PFSK-1 (cell line): Measurements from ENCODE around the gene ENDOD1.

Experiments used
- FOXP2 ChIP-seq: optimal IDR thresholded peaks from 2 replicates; pipeline ENCODE3; 2011; ENCODE audit warnings: borderline replicate concordance, control low read depth, inconsistent platforms; ENCODE audit not compliant: insufficient read depth; ENCODE audit errors: extremely low read length, extremely low read depth
- POLR2AphosphoS5 ChIP-seq: IDR thresholded peaks from 2 replicates; pipeline ENCODE4 v1.6.1; 2012; ENCODE audit warnings: low read depth, mild to moderate bottlenecking, control low read depth, low read length, moderate library complexity
- REST ChIP-seq, 2 experiments: IDR thresholded peaks; 2 replicates each; pipeline versions ENCODE4 v1.6.1 to v1.8.0; 2011 to 2012; ENCODE audit warnings: low read depth in 2 of 2, low read length in 2 of 2, control low read depth in 1 of 2, inconsistent platforms in 1 of 2, mild to moderate bottlenecking in 1 of 2, moderate library complexity in 1 of 2; ENCODE audit not compliant: insufficient read depth in 1 of 2
- SIN3A ChIP-seq: IDR thresholded peaks from 2 replicates; pipeline ENCODE4 v1.6.1; 2012; ENCODE audit warnings: mild to moderate bottlenecking, low read length, moderate library complexity, borderline replicate concordance; ENCODE audit not compliant: insufficient read depth
- TAF1 ChIP-seq: IDR thresholded peaks from 2 replicates; pipeline ENCODE4 v1.6.1; 2012; ENCODE audit warnings: low read length, control low read depth, borderline replicate concordance; ENCODE audit not compliant: insufficient read depth

Gene ENDOD1

GRCh38 chr11:95074792-95075563, 14.7 kb upstream of the ENDOD1 start:
- TF ChIP-seq POLR2AphosphoS5 (no peak), FOXP2 (no peak), SIN3A (no peak), TAF1 (no peak), REST (IDR thresholded peaks at IDR 0.05; ENCODE audit: insufficient read depth in 1 of 2, low read depth in 2 of 2, low read length in 2 of 2) (no peak)

GRCh38 chr11:95076416-95076815, 13.2 kb upstream of the ENDOD1 start:
- TF ChIP-seq REST (IDR thresholded peaks at IDR 0.05; ENCODE audit: insufficient read depth in 1 of 2, low read depth in 2 of 2, low read length in 2 of 2) (no peak), SIN3A (no peak), TAF1 (no peak), FOXP2 (no peak), POLR2AphosphoS5 (no peak)

GRCh38 chr11:95076981-95077380, 12.7 kb upstream of the ENDOD1 start:
- TF ChIP-seq REST (IDR thresholded peaks at IDR 0.05; ENCODE audit: insufficient read depth in 1 of 2, low read depth in 2 of 2, low read length in 2 of 2): no peak
- TF ChIP-seq FOXP2: no peak
- no peak for TF ChIP-seq TAF1
- no peak for TF ChIP-seq POLR2AphosphoS5
- no peak for TF ChIP-seq SIN3A

GRCh38 chr11:95078526-95078925, 11.1 kb upstream of the ENDOD1 start:
- no peak for TF ChIP-seq POLR2AphosphoS5
- no peak for TF ChIP-seq SIN3A
- TF ChIP-seq REST (IDR thresholded peaks at IDR 0.05; ENCODE audit: insufficient read depth in 1 of 2, low read depth in 2 of 2, low read length in 2 of 2): no peak
- TF ChIP-seq TAF1: no peak
- no peak for TF ChIP-seq FOXP2

- TF ChIP-seq TAF1: no peak
- no peak for TF ChIP-seq POLR2AphosphoS5
- no peak for TF ChIP-seq REST (IDR thresholded peaks at IDR 0.05; ENCODE audit: insufficient read depth in 1 of 2, low read depth in 2 of 2, low read length in 2 of 2)
- no peak for TF ChIP-seq SIN3A
- TF ChIP-seq FOXP2: no peak
Observed at GRCh38 chr11:95081010-95081409, 8.6 kb upstream of the ENDOD1 start.
